SJCRH30 (cell line): ENCODE results near the gene FER. TPM values are rescaled to one million over a fixed set of nuclear protein-coding genes. Genes with fewer than 3 reads are reported as not detected.
"Not testable (repeated sequence)": the region's sequence is repeated elsewhere in the genome, so short reads cannot be mapped to it uniquely, and the experiment has no call there.

Source experiments
- DNase-seq, 2 experiments: peaks; one replicate each; pipeline ENCODE4 v3.0.0-alpha.2; 2015 to 2020
- H3K27ac ChIP-seq: fragments of 250-450 bp; sonication (Bioruptor Pico); 2 replicates; pipeline ENCODE4 v1.5.1; 2020; ENCODE audit warnings: mild to moderate bottlenecking, moderate library complexity
- H3K27me3 ChIP-seq: fragments of 250-450 bp; sonication (Bioruptor Pico); 2 replicates; pipeline ENCODE4 v1.5.1; 2020; ENCODE audit warnings: mild to moderate bottlenecking, moderate library complexity
- H3K36me3 ChIP-seq: fragments of 250-450 bp; sonication (Bioruptor Pico); 2 replicates; pipeline ENCODE4 v1.5.1; 2020; ENCODE audit warnings: mild to moderate bottlenecking, moderate library complexity
- H3K4me1 ChIP-seq: fragments of 250-450 bp; sonication (Bioruptor Pico); 2 replicates; pipeline ENCODE4 v1.5.1; 2020; ENCODE audit warnings: mild to moderate bottlenecking, moderate library complexity
- H3K4me3 ChIP-seq: fragments of 250-450 bp; sonication (Bioruptor Pico); 2 replicates; pipeline ENCODE4 v1.5.1; 2020; ENCODE audit warnings: mild to moderate bottlenecking, moderate library complexity
- H3K9me3 ChIP-seq: fragments of 250-450 bp; sonication (Bioruptor Pico); replicated peaks from 2 replicates; pipeline ENCODE4 v1.5.1; 2020; ENCODE audit warnings: mild to moderate bottlenecking, moderate library complexity
- total RNA-seq: library from RNA; depleted of rRNA; stranded (reverse); fragments of >200 nt; shearing (Covaris generic); gene quantifications from 2 replicates; pipeline ENCODE4 v1.2.3, GENCODE V29; 2014

Gene FER
- total RNA-seq, 1 experiment from 2014 or later, result 17.6 TPM

DNA sequence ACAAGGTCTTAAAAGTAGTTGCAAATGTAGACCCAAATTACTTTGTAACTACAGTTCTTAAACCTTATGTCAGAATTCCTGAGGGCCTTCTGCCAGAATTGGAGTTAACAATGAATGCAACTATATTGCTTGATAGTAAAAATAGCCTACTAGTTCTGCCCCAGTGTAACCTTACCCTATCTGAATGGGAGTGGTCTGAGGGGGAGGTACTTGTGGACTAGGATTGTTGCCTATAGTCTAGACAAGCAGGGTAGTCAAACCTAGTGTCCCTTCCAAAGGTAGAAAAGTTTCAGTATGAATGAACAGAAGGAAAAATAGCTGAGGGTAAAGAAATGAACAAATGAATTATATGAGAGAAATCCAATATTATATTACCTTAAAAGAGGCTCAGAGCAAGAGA lies 419.9 kb downstream of the FER start:
- DNase-seq, result no peak
- H3K4me1 ChIP-seq, result peaks cover 5% of the 10 kb centered on the region; the same call in 1 of the 2 replicates
- H3K9me3 ChIP-seq, result no peaks in the 10 kb centered on the region
- no peak overlapping the region for H3K27ac ChIP-seq
- no peaks in the 10 kb centered on the region for H3K27me3 ChIP-seq
- H3K36me3 ChIP-seq, result no peaks in the 10 kb centered on the region
- no peak overlapping the region for H3K4me3 ChIP-seq

DNA sequence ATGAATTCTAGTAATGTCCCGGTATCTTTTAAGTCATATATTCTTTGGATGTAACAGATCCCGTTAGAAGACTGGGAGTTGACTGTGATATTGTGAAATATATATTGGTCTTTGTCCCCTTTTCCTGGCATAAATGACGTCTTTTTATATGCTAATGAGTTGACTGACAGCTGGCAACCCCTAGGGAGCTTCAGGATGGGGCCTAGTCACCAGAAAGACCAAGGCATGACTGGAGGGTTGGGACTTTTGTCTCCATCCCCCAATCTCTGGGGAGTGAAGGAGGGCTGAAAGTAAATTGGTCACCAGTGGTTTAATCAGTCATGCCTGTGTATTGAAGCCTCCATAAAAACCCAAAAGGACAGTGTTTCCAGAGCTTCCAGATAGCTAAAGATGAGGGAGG lies 420.5 kb downstream of the FER start:
- DNase-seq, result no peak

DNA sequence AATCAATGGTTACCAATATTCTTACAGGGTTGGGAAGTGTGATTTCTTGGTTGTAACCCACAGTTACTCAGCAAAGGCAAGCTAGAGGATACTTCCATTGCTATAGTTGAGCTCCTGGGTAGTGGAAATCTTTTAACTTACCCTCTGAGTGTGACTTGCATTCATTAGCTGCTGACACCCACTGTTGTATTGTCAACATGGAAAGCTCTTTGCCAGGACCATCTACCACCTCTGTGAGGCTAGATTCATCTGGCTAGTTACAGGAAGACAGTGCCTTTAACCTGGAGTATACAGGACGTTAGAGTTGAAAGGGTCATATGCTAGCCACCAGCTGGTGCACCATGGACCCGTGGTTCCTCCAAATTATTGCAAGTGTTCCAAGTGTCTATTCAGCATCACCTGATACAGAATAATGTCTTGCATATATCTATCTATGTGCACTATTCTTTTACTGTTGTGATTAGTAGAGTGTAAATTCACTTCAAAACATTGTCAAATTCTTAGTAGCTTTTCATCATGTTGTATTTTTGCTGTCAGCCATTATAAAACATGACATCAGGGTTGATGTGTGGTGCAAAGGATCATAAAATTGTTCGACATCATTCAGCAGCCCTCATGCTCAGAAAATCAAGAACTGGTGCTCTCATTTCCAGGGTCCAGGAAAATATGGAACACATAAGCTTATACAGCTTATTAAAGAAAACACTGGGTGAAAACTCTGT lies 423.1 kb downstream of the FER start:
- H3K4me1 ChIP-seq, result no peaks in the 10 kb centered on the region
- H3K27me3 ChIP-seq, result no peaks in the 10 kb centered on the region
- no peak overlapping the region for H3K27ac ChIP-seq
- no peaks in the 10 kb centered on the region for H3K9me3 ChIP-seq
- H3K36me3 ChIP-seq, result no peaks in the 10 kb centered on the region
- no peak for DNase-seq
- no peak overlapping the region for H3K4me3 ChIP-seq

More for the DNA sequence above, 420.5 kb downstream of the FER start:
- H3K27ac ChIP-seq, result no peak overlapping the region
- no peaks in the 10 kb centered on the region for H3K36me3 ChIP-seq
- no peaks in the 10 kb centered on the region for H3K9me3 ChIP-seq
- no peak overlapping the region for H3K4me3 ChIP-seq
- H3K4me1 ChIP-seq, result peaks cover under 1% of the 10 kb centered on the region; the same call in 1 of the 2 replicates
- no peaks in the 10 kb centered on the region for H3K27me3 ChIP-seq

DNA sequence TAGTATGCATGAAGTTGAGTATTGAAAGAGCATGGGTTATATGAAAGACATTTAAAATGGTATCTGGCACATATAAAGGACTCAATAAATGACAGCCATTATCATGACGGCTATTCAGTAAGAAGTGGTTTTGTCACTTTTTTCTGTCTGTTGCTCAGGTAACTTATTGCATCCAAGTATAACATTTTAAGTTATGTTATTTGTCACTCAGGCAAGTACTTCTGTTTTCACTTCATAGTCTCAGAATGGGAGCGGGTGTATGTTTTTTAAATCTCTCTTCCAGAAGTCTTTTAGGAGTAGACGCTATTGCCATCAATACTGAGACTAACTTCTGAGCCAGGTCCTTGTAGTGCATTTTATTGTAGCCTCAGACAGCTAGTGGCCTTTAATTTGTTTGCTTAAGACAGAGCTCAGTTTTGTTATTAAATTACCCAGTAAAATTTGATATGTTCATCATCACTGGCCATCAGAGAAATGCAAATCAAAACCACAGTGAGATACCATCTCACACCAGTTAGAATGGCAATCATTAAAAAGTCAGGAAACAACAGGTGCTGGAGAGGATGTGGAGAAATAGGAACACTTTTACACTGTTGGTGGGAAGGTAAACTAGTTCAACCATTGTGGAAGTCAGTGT lies 423.9 kb downstream of the FER start:
- DNase-seq, H3K27me3 ChIP-seq, H3K4me1 ChIP-seq, H3K27ac ChIP-seq, H3K9me3 ChIP-seq, H3K4me3 ChIP-seq, H3K36me3 ChIP-seq: not testable (repeated sequence)

DNA sequence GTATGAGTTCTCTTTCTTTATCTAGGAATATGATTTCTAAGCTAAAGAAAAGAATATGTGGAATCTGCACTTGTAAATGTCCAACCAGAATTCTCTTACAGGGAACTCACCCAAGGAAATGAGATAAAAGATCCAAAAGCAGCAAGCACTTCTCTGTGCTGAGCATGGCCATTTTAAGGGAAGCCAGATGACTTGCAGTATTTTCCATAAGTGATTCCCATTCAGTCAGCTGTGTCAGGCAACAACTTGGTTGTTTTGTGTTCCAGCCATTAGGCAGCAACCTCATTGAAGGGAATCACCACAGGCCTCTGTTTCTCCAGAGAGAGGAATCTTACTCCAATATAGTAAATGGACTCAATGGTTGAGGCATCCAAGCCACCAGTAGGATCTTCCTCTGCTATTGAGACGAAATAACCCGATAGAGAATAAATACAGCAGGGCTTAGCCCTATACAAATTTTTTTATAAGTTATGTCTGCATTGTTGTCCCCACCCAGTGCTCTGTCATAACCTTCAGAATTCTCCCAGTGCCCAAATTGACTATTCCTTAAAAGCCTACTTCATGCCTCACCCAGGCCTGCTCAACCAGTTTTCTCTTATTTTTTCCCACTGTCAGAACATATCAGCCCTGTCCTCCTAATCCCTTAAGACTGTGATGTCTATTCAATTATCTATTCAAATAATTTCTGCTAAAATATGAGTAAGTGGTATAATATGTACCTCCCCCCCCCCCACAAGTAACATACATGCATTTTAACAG lies 425.5 kb downstream of the FER start:
- H3K9me3 ChIP-seq, result no peaks in the 10 kb centered on the region
- DNase-seq, result no peak
- H3K4me1 ChIP-seq, result no peaks in the 10 kb centered on the region
- H3K4me3 ChIP-seq, result no peak overlapping the region
- H3K27ac ChIP-seq, result no peak overlapping the region
- no peaks in the 10 kb centered on the region for H3K27me3 ChIP-seq
- no peaks in the 10 kb centered on the region for H3K36me3 ChIP-seq

DNA sequence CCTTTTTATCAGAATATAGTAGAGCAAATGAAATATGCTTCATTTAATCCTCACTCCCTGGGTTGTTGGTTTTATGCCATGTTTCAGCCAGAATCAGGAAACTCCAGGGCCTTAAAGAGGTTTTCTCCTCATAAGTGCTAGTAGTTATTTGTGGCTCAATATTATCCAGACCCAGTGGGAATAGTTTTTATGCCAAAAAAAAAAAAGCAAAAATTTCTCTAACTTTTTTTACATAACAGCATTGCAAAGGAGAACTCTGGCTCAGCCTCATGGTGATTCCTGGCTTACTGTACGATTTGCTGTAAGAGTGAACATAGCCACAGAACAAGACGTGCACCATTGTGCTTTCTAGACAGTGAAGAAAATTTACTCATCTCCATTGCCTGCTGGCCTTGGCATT lies 429.5 kb downstream of the FER start:
- no peak overlapping the region for H3K27ac ChIP-seq
- no peaks in the 10 kb centered on the region for H3K27me3 ChIP-seq
- no peak overlapping the region for H3K4me3 ChIP-seq
- no peak for DNase-seq
- no peaks in the 10 kb centered on the region for H3K36me3 ChIP-seq
- H3K4me1 ChIP-seq, result no peaks in the 10 kb centered on the region
- H3K9me3 ChIP-seq, result no peaks in the 10 kb centered on the region

DNA sequence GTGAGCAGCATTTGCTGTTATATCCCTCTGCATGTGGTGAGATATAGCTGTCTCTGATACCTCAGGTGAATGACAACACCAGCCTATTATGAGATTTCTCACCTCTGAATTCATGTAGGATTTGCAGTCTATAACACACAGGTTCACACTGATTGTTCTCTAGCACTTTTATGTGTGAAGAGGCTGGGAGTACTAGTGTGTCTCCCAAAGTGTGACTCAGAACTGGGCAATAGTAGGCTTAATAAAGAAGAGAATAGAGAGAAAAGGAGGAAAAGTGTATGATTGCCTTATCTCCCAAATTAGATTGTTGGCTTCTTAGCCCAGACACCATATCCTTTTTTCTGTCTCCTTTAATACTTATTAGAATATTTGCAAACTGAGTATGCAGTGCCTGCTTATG lies 430.1 kb downstream of the FER start:
- H3K27me3 ChIP-seq, result no peaks in the 10 kb centered on the region
- H3K9me3 ChIP-seq, result no peaks in the 10 kb centered on the region
- no peaks in the 10 kb centered on the region for H3K4me1 ChIP-seq
- H3K27ac ChIP-seq, result no peak overlapping the region
- no peak for DNase-seq
- no peaks in the 10 kb centered on the region for H3K36me3 ChIP-seq
- no peak overlapping the region for H3K4me3 ChIP-seq

DNA sequence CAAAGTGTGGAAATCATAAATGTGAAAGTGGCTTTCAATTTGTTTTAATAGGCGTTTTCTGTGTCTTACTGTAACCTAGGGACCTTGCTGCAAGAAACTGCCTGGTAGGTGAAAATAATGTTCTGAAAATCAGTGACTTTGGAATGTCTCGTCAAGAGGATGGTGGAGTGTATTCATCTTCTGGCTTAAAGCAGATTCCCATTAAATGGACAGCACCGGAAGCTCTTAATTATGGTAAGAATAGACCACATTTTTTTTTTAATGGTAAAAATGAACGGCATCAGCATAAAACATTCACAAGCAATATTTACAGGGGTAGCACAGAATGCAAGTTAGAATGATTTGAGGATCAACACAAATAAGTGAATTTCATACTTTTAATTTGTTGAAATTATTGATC lies 433.0 kb downstream of the FER start:
- no peak for DNase-seq
- Histone ChIP-seq H3K27me3 (no peaks in the 10 kb centered on the region), H3K27ac (no peak overlapping the region), H3K9me3 (no peaks in the 10 kb centered on the region), H3K36me3 (no peaks in the 10 kb centered on the region), H3K4me3 (no peak overlapping the region), H3K4me1 (no peaks in the 10 kb centered on the region)

DNA sequence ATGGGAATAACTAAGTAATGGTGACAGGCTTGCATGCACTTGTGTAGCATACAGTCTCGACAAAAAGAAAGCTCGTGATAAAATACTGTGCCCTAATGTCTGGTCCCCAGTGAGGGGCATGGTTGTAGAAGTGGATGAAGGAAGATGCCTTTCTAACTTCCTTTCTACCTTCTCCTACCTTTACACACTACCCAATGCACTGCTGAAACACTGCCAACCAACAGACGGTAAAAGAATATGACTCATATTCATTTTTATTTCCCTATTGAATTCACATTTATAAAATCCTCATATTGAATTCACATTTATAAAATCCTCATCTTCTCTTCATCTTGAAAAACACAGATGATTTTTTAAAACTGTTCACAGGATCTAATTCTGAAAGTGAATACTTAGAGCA lies 439.1 kb downstream of the FER start:
- H3K36me3 ChIP-seq, result no peaks in the 10 kb centered on the region
- no peaks in the 10 kb centered on the region for H3K27me3 ChIP-seq
- H3K9me3 ChIP-seq, result no peaks in the 10 kb centered on the region
- no peaks in the 10 kb centered on the region for H3K4me1 ChIP-seq
- H3K4me3 ChIP-seq, result no peak overlapping the region
- no peak for DNase-seq
- no peak overlapping the region for H3K27ac ChIP-seq

DNA sequence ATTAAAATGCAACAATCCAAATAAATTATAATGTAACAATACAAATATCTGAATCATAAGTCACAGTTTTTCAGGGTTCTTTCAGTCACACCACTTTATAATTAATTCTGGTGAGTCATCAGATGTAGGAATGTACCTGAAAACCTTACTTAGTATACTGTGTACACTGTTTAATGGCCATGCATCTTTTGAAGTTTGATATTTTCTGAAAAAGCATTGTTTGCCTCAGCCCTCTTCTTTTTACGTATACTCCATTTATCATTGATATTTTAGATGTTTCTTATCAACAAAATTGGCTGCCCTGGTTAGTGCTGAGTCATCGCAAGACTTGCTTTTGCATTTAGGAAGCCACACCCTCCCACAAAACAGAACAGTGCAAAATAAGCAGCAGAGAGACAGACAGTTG lies 443.5 kb downstream of the FER start:
- Histone ChIP-seq H3K9me3 (no peaks in the 10 kb centered on the region), H3K4me3 (no peak overlapping the region), H3K4me1 (no peaks in the 10 kb centered on the region), H3K36me3 (no peaks in the 10 kb centered on the region), H3K27ac (no peak overlapping the region), H3K27me3 (no peaks in the 10 kb centered on the region)
- DNase-seq, result no peak

DNA sequence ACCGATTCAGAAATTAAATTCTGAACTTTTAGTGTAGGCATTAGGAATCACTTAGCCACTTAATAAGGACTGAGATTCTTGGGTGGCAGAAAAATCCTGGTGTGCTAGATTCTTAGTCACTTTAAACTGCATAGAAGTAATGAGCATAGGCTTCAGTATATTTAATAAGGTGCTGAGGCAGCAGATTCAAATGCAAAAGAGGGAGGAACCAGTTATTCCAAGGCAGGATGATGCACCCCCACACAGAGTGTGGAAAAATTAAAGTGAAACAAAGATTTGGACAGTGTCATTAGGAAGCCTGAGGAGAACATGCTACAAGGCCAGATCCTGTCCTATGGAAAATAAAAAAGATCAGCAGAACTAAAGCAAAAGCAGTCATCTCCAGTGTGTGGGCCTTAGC lies 444.3 kb downstream of the FER start:
- Histone ChIP-seq H3K27me3 (no peaks in the 10 kb centered on the region), H3K4me1 (no peaks in the 10 kb centered on the region), H3K4me3 (no peak overlapping the region), H3K36me3 (no peaks in the 10 kb centered on the region), H3K9me3 (no peaks in the 10 kb centered on the region), H3K27ac (no peak overlapping the region)
- DNase-seq, result no peak

DNA sequence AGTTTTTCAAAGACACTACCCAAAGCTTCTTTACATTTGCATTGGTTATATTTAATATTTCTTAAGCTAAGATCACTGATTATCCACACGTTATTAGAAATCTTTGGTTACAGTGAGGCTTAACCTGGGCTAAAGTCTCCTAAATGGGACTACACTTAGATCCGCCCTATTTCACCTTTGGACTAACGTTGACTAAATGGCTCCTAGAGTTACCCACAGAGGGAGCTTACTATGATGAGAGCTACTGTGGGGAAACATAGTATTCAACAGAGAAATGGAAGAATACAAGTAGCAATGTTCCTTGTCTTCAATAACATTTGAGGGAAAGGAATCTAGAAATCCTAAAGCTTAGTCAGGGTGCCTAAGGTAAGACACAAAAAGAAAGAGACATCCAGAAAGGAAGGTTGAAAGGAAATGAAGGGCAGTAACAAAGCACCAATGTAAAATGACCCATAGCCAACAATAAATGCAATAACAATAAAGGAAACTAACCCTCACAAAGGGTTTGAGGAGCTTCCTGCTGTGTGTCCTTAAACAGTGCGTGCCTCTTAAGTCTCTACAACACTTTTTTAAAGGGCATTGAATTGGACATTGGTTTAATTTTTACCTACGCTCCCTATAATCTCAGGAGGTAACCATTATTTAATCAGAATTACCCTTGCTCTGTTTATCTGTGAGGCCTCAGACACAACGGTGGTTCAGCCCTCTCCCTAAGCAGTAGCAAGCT lies 445.0 kb downstream of the FER start:
- no peaks in the 10 kb centered on the region for H3K4me1 ChIP-seq
- no peaks in the 10 kb centered on the region for H3K9me3 ChIP-seq
- no peaks in the 10 kb centered on the region for H3K36me3 ChIP-seq
- DNase-seq, result no peak
- no peaks in the 10 kb centered on the region for H3K27me3 ChIP-seq
- no peak overlapping the region for H3K4me3 ChIP-seq
- H3K27ac ChIP-seq, result no peak overlapping the region

DNA sequence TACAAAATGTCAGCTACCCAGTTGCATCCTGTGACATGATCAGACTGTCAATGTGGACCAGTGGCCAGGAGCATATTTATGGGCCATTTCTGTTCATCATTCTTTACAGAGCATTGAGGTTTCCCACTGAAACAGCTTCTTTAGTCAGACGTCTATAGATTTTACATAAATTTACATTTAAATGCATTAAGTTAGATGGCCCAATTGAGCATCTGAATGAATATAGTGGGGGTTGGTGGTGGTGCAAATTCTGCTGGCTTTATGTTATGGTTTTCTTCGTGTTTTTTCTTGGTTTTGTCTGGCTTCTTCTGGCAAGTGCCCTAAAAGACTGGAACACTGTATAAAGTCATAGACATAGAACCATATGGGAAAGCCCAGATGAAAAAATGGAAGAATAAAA lies 448.0 kb downstream of the FER start:
- H3K27me3 ChIP-seq, result no peaks in the 10 kb centered on the region
- H3K4me3 ChIP-seq, result no peak overlapping the region
- no peaks in the 10 kb centered on the region for H3K9me3 ChIP-seq
- DNase-seq, result no peak
- H3K27ac ChIP-seq, result no peak overlapping the region
- no peaks in the 10 kb centered on the region for H3K36me3 ChIP-seq
- H3K4me1 ChIP-seq, result no peaks in the 10 kb centered on the region

DNA sequence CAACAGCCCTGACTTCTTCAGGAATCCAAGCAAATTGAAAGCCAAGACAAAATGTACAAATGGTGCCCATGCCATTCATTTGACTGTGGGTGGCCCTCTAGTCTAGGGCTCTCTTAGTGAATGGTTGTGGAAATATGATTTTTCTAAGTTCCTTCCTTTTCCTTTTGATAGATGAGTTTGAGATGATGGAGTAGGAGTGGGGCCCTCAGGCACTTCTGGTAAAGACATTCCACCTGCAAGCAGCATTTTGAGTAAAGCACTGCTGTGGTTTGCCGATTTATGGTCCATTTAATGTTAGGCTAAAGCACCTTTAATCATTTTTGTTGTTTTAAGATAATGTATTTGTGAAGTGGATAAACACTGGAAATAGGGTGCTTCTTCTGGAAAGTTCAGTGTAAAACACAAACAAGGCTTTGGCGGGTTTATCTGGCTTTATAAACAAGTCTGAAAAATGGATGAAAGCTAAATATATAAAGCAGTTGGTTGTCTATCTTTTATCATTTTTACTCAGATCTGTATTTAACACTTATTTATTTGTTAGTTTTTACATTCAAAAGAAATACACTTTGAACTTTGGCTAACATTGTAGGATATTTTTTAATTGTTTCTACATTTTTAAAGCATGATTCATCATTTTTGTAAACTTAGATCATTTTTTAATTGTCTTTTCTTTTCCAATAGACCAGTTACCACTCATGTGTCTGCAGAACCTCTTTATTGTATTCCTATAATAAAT lies 448.6 kb downstream of the FER start:
- H3K27ac ChIP-seq, result no peak overlapping the region
- no peaks in the 10 kb centered on the region for H3K4me1 ChIP-seq
- no peaks in the 10 kb centered on the region for H3K9me3 ChIP-seq
- no peak overlapping the region for H3K4me3 ChIP-seq
- H3K27me3 ChIP-seq, result no peaks in the 10 kb centered on the region
- H3K36me3 ChIP-seq, result no peaks in the 10 kb centered on the region
- DNase-seq, result no peak
